ENCODE measurements around the gene PRDX1.
"Not testable (repeated sequence)": the region's sequence is repeated elsewhere in the genome, so short reads cannot be mapped to it uniquely, and the experiment has no call there.

Gene PRDX1

GRCh38 chr1:45478121-45478814 is 43.4 kb downstream of the PRDX1 start:
- Histone ChIP-seq H3K36me3 (ENCODE audit: control insufficient read depth, insufficient read depth, low read length) (no peaks in the 10 kb centered on the region), H3K27ac (ENCODE audit: low read depth, low read length) (no peak overlapping the region), H3K9ac (ENCODE audit: low read depth, low read length) (no peak overlapping the region), H3K4me1 (ENCODE audit: control insufficient read depth, insufficient read depth, low read length) (no peaks in the 10 kb centered on the region), H3K9me3 (ENCODE audit: control insufficient read depth, insufficient read depth, low read length) (no peaks in the 10 kb centered on the region), H3K27me3 (ENCODE audit: control insufficient read depth, insufficient read depth, low read length) (no peaks in the 10 kb centered on the region), H3K4me3 (ENCODE audit: low read depth, low read length) (no peak overlapping the region)

GRCh38 chr1:45477646-45478045 is 44.0 kb downstream of the PRDX1 start:
- H3K27ac ChIP-seq (ENCODE audit: low read depth, low read length) = no peak overlapping the region
- no peaks in the 10 kb centered on the region for H3K9me3 ChIP-seq (ENCODE audit: control insufficient read depth, insufficient read depth, low read length)
- H3K4me1 ChIP-seq (ENCODE audit: control insufficient read depth, insufficient read depth, low read length) = no peaks in the 10 kb centered on the region
- no peak overlapping the region for H3K4me3 ChIP-seq (ENCODE audit: low read depth, low read length)
- no peaks in the 10 kb centered on the region for H3K36me3 ChIP-seq (ENCODE audit: control insufficient read depth, insufficient read depth, low read length)
- H3K9ac ChIP-seq (ENCODE audit: low read depth, low read length) = no peak overlapping the region
- no peaks in the 10 kb centered on the region for H3K27me3 ChIP-seq (ENCODE audit: control insufficient read depth, insufficient read depth, low read length)

- H3K27me3 ChIP-seq (ENCODE audit: control insufficient read depth, insufficient read depth, low read length); H3K9me3 ChIP-seq (ENCODE audit: control insufficient read depth, insufficient read depth, low read length); H3K27ac ChIP-seq (ENCODE audit: low read depth, low read length); H3K4me1 ChIP-seq (ENCODE audit: control insufficient read depth, insufficient read depth, low read length); H3K36me3 ChIP-seq (ENCODE audit: control insufficient read depth, insufficient read depth, low read length); H3K9ac ChIP-seq (ENCODE audit: low read depth, low read length); H3K4me3 ChIP-seq (ENCODE audit: low read depth, low read length): not testable (repeated sequence)
These were observed 47.5 kb downstream of the PRDX1 start for GRCh38 chr1:45474194-45474593.

- H3K9ac ChIP-seq (ENCODE audit: low read depth, low read length) = no peak overlapping the region
- H3K9me3 ChIP-seq (ENCODE audit: control insufficient read depth, insufficient read depth, low read length) = no peaks in the 10 kb centered on the region
- no peaks in the 10 kb centered on the region for H3K4me1 ChIP-seq (ENCODE audit: control insufficient read depth, insufficient read depth, low read length)
- no peak overlapping the region for H3K4me3 ChIP-seq (ENCODE audit: low read depth, low read length)
- H3K27ac ChIP-seq (ENCODE audit: low read depth, low read length) = no peak overlapping the region
- no peaks in the 10 kb centered on the region for H3K36me3 ChIP-seq (ENCODE audit: control insufficient read depth, insufficient read depth, low read length)
- H3K27me3 ChIP-seq (ENCODE audit: control insufficient read depth, insufficient read depth, low read length) = no peaks in the 10 kb centered on the region
These were observed 48.4 kb downstream of the PRDX1 start for GRCh38 chr1:45473302-45473701.

- Histone ChIP-seq H3K36me3 (ENCODE audit: control insufficient read depth, insufficient read depth, low read length) (no peaks in the 10 kb centered on the region), H3K27ac (ENCODE audit: low read depth, low read length) (no peak overlapping the region), H3K27me3 (ENCODE audit: control insufficient read depth, insufficient read depth, low read length) (no peaks in the 10 kb centered on the region), H3K9ac (ENCODE audit: low read depth, low read length) (no peak overlapping the region), H3K4me3 (ENCODE audit: low read depth, low read length) (no peak overlapping the region), H3K9me3 (ENCODE audit: control insufficient read depth, insufficient read depth, low read length) (no peaks in the 10 kb centered on the region), H3K4me1 (ENCODE audit: control insufficient read depth, insufficient read depth, low read length) (no peaks in the 10 kb centered on the region)
These were observed 51.3 kb downstream of the PRDX1 start for GRCh38 chr1:45470306-45470798.

GRCh38 chr1:45467353-45467752 is 54.3 kb downstream of the PRDX1 start:
- not testable (repeated sequence) for H3K9me3 ChIP-seq (ENCODE audit: control insufficient read depth, insufficient read depth, low read length); H3K36me3 ChIP-seq (ENCODE audit: control insufficient read depth, insufficient read depth, low read length); H3K4me3 ChIP-seq (ENCODE audit: low read depth, low read length); H3K27me3 ChIP-seq (ENCODE audit: control insufficient read depth, insufficient read depth, low read length); H3K27ac ChIP-seq (ENCODE audit: low read depth, low read length); H3K4me1 ChIP-seq (ENCODE audit: control insufficient read depth, insufficient read depth, low read length); H3K9ac ChIP-seq (ENCODE audit: low read depth, low read length)

DNA sequence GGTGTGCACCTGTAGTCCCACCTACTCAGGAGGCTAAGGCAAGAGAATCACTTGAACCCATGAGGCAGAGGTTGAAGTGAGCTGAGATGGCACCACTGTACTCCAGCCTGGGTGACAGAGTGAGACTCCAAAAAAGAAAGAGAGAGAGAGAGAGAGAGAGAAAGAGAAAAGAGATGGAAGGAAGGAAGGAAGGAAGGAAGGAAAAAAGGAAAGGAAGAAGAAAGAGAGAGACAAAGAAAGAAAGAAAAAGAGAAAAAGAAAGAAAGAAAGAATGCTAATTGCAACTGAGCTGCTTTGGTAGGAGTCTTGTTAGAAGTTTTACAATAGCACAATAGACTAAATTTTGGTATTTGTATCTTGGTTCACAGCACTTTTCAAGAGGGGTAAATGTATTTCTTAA is 56.4 kb downstream of the PRDX1 start:
- no peaks in the 10 kb centered on the region for H3K4me1 ChIP-seq (ENCODE audit: control insufficient read depth, insufficient read depth, low read length)
- H3K4me3 ChIP-seq (ENCODE audit: low read depth, low read length) = no peak overlapping the region
- no peaks in the 10 kb centered on the region for H3K36me3 ChIP-seq (ENCODE audit: control insufficient read depth, insufficient read depth, low read length)
- no peak overlapping the region for H3K27ac ChIP-seq (ENCODE audit: low read depth, low read length)
- H3K27me3 ChIP-seq (ENCODE audit: control insufficient read depth, insufficient read depth, low read length) = no peaks in the 10 kb centered on the region
- no peak overlapping the region for H3K9ac ChIP-seq (ENCODE audit: low read depth, low read length)
- H3K9me3 ChIP-seq (ENCODE audit: control insufficient read depth, insufficient read depth, low read length) = no peaks in the 10 kb centered on the region

Data from HUES48 (cell line).